ENCODE results near the gene C17orf100. TPM values are rescaled to one million over a fixed set of nuclear protein-coding genes. Genes with fewer than 3 reads are reported as not detected.
"Not testable (repeated sequence)": the region's sequence is repeated elsewhere in the genome, so short reads cannot be mapped to it uniquely, and the experiment has no call there.

Gene C17orf100
- total RNA-seq, 1 donor from 2014 or later: 1.3 TPM

GRCh38 chr17:6690641-6691040 is 39.1 kb downstream of the C17orf100 start:
- no peaks in the 10 kb centered on the region for H3K9me3 ChIP-seq
- no peaks in the 10 kb centered on the region for H3K36me3 ChIP-seq
- H3K27me3 ChIP-seq: no peaks in the 10 kb centered on the region
- H3K27ac ChIP-seq: no peak overlapping the region
- DNase-seq (no peak), ATAC-seq (no peak)
- intact Hi-C loops (cut with DNase I): no loop called here
- H3K4me1 ChIP-seq: no peaks in the 10 kb centered on the region
- no peak overlapping the region for H3K4me3 ChIP-seq
- no peak for TF ChIP-seq CTCF (IDR thresholded peaks at IDR 0.05)

GRCh38 chr17:6691546-6691945 is 40.0 kb downstream of the C17orf100 start:
- no peak overlapping the region for H3K4me3 ChIP-seq
- no peak for TF ChIP-seq CTCF (IDR thresholded peaks at IDR 0.05)
- H3K27me3 ChIP-seq: no peaks in the 10 kb centered on the region
- no peak for ATAC-seq
- H3K9me3 ChIP-seq: no peaks in the 10 kb centered on the region
- no peak overlapping the region for H3K27ac ChIP-seq
- H3K4me1 ChIP-seq: no peaks in the 10 kb centered on the region
- DNase-seq: no peak
- intact Hi-C loops (cut with DNase I): no loop called here
- no peaks in the 10 kb centered on the region for H3K36me3 ChIP-seq

- H3K4me3 ChIP-seq; H3K4me1 ChIP-seq; ATAC-seq; H3K36me3 ChIP-seq; DNase-seq; intact Hi-C loops (cut with DNase I); H3K27ac ChIP-seq; H3K27me3 ChIP-seq; H3K9me3 ChIP-seq: not testable (repeated sequence)
Observed at GRCh38 chr17:6691958-6692357, 40.4 kb downstream of the C17orf100 start.

DNA sequence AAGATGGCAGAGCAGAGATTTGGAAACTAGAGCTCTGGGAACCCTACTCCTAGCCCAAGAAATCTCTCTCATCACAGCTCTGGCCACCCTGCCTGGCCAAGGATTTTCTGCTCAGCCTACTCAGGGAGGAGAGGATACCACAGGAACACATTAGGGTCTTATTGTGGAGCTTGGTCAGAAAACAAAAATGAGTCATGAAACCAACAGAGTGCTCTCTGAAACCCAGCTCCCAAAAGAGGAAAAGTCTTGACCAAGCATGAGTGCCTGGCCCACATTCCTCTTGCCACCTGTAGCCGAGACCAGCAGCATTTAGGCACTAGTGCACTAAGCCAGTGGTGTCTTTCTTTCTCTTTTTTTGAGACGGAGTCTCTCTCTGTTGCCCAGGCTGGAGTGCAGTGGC is 43.5 kb downstream of the C17orf100 start:
- Histone ChIP-seq H3K9me3 (no peaks in the 10 kb centered on the region), H3K27ac (no peak overlapping the region), H3K4me3 (no peak overlapping the region), H3K36me3 (no peaks in the 10 kb centered on the region), H3K4me1 (no peaks in the 10 kb centered on the region), H3K27me3 (no peaks in the 10 kb centered on the region)
- ATAC-seq (no peak), DNase-seq (no peak)
- TF ChIP-seq CTCF (IDR thresholded peaks at IDR 0.05): no peak
- intact Hi-C loops (cut with DNase I): no loop called here

- intact Hi-C loops (cut with DNase I): no loop called here
- Histone ChIP-seq H3K27ac (no peak overlapping the region), H3K36me3 (no peaks in the 10 kb centered on the region), H3K4me1 (no peaks in the 10 kb centered on the region), H3K27me3 (no peaks in the 10 kb centered on the region), H3K9me3 (no peaks in the 10 kb centered on the region), H3K4me3 (no peak overlapping the region)
- no peak for DNase-seq
- ATAC-seq: no peak
- TF ChIP-seq CTCF (IDR thresholded peaks at IDR 0.05): no peak
Observed at GRCh38 chr17:6695565-6695964, 44.0 kb downstream of the C17orf100 start.

DNA sequence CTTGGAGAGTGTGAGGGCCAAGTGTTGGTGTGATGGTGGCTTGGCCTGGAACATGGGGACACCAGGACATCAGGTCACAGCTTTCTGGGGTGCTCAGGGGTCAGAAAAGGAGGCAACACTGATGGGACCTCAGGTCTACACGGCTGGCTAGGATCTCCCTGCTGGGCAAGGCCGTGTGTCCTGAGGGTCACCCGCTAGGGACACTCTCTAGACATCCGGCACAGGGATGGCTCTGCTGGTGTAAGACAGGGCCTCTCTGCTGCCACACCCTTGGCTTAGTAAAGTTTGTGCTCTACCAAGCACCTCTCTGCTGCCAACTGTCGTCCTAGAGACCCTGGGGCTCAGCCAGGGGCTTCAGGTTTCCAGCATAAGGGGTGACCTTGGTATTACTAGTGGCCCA is 45.3 kb downstream of the C17orf100 start:
- TF ChIP-seq CTCF (IDR thresholded peaks at IDR 0.05): no peak
- Histone ChIP-seq H3K27ac (no peak overlapping the region), H3K4me3 (no peak overlapping the region), H3K4me1 (no peaks in the 10 kb centered on the region), H3K9me3 (no peaks in the 10 kb centered on the region), H3K27me3 (no peaks in the 10 kb centered on the region), H3K36me3 (no peaks in the 10 kb centered on the region)
- DNase-seq (no peak), ATAC-seq (no peak)
- intact Hi-C loops (cut with DNase I): no loop called here

Data from upper lobe of right lung (tissue), 1 donor.